ENCODE results near the gene PLBD1. TPM values are rescaled to one million over a fixed set of nuclear protein-coding genes. Genes with fewer than 3 reads are reported as not detected.
A peak's percentile ranks its signal among the peaks of the same experiment; 100 is the strongest.

Gene PLBD1
- total and polyA plus RNA-seq, 12 donors: 0.85 to 7.7 (median 6.6) TPM

- H3K4me1 ChIP-seq (replicated peaks in 1 of 2): no peaks in the 10 kb centered on the region
- WGBS, 4 donors: 45 to 49% (median 48%) methylated on average over 9 of the region's 9 CpGs
- DNase-seq: peak; percentile 42 to 75 (median 63)
- intact Hi-C loops (cut with DNase I): no loop called here
- TF ChIP-seq CTCF (IDR thresholded peaks at IDR 0.05) (peak in 1 of 6 experiments; percentile 11), POLR2A (IDR thresholded peaks at IDR 0.05) (no peak)
- H3K27ac ChIP-seq: peak overlapping the region in 2 of 5 donors; percentile 26 to 58
- no peaks in the 10 kb centered on the region for H3K36me3 ChIP-seq (replicated peaks in 1 of 2)
- H3K9me3 ChIP-seq (replicated peaks in 1 of 3): no peaks in the 10 kb centered on the region
- no peak overlapping the region for H3K4me3 ChIP-seq
- H3K27me3 ChIP-seq: no peaks in the 10 kb centered on the region
Observed at GRCh38 chr12:14554281-14555007, 13.2 kb downstream of the PLBD1 start.

- Histone ChIP-seq H3K36me3 (replicated peaks in 1 of 2) (no peaks in the 10 kb centered on the region), H3K4me3 (no peak overlapping the region), H3K9me3 (replicated peaks in 1 of 3) (no peaks in the 10 kb centered on the region), H3K27me3 (no peaks in the 10 kb centered on the region), H3K4me1 (replicated peaks in 1 of 2) (no peaks in the 10 kb centered on the region), H3K27ac (no peak overlapping the region)
- DNase-seq: no peak
- 86 to 90% (median 88%) methylated on average over 6 of the region's 6 CpGs for WGBS, 4 donors
- TF ChIP-seq CTCF (IDR thresholded peaks at IDR 0.05) (no peak), POLR2A (IDR thresholded peaks at IDR 0.05) (no peak)
- intact Hi-C loops (cut with DNase I): no loop called here
Observed at GRCh38 chr12:14548609-14549008, 19.1 kb downstream of the PLBD1 start.

GRCh38 chr12:14547571-14547970, 20.1 kb downstream of the PLBD1 start:
- 92 to 98% (median 96%) methylated on average over 4 of the region's 4 CpGs for WGBS, 4 donors
- TF ChIP-seq CTCF (IDR thresholded peaks at IDR 0.05) (no peak), POLR2A (IDR thresholded peaks at IDR 0.05) (no peak)
- intact Hi-C loops (cut with DNase I): no loop called here

GRCh38 chr12:14545144-14546124, 22.2 kb downstream of the PLBD1 start:
- no peak for DNase-seq
- H3K27me3 ChIP-seq: no peaks in the 10 kb centered on the region
- no peak overlapping the region for H3K27ac ChIP-seq
- intact Hi-C loops (cut with DNase I): no loop called here
- H3K4me1 ChIP-seq (replicated peaks in 1 of 2): no peaks in the 10 kb centered on the region
- WGBS, 4 donors: 76 to 88% (median 83%) methylated on average over 7 of the region's 7 CpGs
- no peak overlapping the region for H3K4me3 ChIP-seq
- H3K36me3 ChIP-seq (replicated peaks in 1 of 2): no peaks in the 10 kb centered on the region
- no peaks in the 10 kb centered on the region for H3K9me3 ChIP-seq (replicated peaks in 1 of 3)
- no peak for TF ChIP-seq CTCF (IDR thresholded peaks at IDR 0.05)
- TF ChIP-seq POLR2A (IDR thresholded peaks at IDR 0.05): no peak

More at GRCh38 chr12:14547571-14547970, 20.1 kb downstream of the PLBD1 start:
- H3K4me3 ChIP-seq: no peak overlapping the region
- no peak for DNase-seq
- H3K27me3 ChIP-seq: no peaks in the 10 kb centered on the region
- no peak overlapping the region for H3K27ac ChIP-seq
- no peaks in the 10 kb centered on the region for H3K9me3 ChIP-seq (replicated peaks in 1 of 3)
- H3K36me3 ChIP-seq (replicated peaks in 1 of 2): no peaks in the 10 kb centered on the region
- H3K4me1 ChIP-seq (replicated peaks in 1 of 2): no peaks in the 10 kb centered on the region
